GM19043 (cell line): ENCODE results near the gene PTPRE.

Experiments used
- ATAC-seq: cut with Tn5 transposase; IDR thresholded peaks from one replicate; pipeline ENCODE4 v1.9.1; 2021; ENCODE audit warnings: low read depth; ENCODE audit not compliant: unreplicated experiment

PTPRE gene

DNA sequence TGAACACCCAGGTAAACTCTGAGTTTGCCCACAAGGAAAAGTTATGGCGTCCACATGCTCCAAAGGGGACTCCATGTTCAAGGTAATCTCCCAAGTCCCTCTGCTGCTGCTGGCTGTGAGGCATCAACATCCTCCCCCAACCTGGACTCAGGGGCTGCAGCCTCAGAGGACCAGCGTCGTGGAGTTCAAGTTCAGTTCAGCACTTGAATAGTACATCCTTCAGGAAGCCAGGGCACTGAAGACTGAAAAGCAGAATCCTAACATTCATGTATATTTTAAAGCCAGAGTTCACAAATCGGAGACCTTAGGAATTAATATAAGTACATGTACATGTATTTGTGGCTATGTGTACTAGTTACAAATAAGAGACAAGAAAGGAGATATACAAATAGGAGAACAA is 90.4 kb downstream of the PTPRE start:
- no peak for ATAC-seq

DNA sequence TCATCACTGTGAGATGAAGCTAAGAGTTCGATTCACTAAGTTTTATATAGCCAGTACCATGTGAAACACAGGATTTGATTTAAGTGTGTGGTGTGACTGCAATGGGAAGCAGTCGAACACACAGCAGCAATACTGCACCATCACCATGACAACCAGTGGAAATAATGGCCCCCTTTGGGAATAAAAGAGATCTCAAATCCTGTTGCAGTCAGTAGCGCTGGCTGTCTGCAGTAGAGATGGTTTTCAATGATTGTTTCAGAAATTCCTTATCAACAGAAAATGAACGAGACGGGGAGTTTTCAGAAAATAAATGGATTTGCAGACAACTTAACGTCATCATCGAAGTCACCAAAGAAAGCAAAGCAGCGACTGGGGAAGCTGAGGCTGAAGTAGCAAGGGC is 91.0 kb downstream of the PTPRE start:
- no peak for ATAC-seq

DNA sequence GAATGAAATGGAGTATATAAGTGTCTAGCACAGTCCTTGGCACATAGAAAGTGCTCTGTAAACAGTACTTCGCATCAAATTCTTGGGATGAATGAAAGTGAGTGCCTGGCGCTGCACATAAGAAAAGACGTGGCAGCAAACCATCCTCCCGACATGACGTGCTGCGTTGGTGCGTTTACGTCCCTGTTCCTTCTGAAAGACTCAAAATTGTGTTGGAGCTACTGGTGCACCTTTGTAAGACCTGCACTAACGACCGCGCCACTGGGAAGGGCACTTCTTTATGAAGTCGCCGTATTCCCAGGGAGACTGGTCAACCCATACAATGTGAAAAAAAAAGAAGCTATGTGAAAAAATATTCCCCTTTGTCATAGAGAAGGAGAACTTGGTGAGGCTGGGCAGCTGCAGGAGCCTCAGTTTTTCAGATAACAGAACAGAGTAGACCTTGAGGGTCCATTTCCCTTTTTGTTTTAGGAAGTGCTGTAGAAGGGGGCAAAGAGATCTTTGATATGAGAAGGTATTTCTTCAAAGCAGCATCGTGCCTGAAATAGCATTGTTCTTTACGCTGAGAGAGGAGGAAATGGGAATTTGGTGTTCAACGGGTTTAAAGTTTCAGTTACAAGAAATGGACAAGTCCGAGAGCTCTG is 91.7 kb downstream of the PTPRE start:
- ATAC-seq: no peak

- no peak for ATAC-seq
These were observed 92.6 kb downstream of the PTPRE start for GRCh38 chr10:127999297-128000129.

GRCh38 chr10:128000471-128001362 is 93.8 kb downstream of the PTPRE start:
- no peak for ATAC-seq

DNA sequence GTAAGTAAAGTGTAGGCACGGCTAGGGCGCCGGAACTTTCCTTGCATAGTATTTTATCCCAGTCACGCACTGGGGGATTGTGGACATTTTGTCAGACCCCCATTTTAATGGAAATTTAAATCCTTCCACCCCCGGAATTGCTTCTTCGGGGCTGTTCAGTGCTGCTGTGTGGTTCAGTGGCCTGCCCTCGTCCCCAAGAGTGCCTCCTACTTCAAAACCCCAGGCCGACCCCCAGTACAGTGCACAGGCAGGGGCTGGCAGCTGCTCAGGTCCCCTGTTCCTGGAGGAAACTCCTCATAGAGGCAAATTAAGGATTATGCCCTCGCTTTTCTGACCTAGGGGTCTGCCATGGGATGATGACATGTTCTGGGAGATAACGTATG is 94.5 kb downstream of the PTPRE start:
- ATAC-seq: no peak

- ATAC-seq: no peak
These were observed 94.9 kb downstream of the PTPRE start for GRCh38 chr10:128001849-128002248.

DNA sequence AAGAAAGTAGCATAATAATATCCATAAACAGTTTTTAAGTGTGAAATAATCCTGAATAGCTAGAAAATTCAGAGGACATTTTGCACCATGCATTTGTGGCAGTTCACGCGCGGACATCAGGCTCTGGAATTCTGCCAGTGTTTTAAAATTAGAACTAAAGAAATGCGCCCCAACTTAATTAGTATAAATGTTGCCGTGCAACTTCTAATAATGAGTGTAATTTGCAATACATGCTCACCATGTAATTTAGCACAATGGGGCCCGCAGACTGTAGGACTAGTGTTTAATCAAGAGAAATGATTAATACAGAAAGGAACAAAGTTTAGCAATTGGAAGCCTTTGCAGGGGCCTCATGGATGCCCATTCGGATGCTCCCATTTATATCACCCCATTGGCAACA is 96.6 kb downstream of the PTPRE start:
- no peak for ATAC-seq

DNA sequence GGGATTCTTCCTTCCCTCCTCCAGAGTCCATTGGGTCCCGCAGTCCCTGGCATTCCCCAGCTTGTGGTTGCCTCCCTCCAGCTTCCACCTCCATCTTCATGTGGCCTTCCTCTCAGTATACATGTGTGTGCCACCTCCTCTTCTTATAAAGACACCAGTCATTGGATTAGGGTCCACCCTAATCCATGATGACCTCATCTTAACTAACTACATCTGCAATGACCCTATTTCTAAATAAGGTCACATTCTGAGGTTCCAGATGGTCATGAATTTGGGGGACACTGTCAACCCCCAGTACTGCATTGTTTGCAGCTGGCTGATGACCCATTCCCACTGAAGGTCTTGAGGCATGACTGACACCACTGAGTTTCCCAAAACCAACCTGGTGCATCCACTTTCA is 99.0 kb downstream of the PTPRE start:
- ATAC-seq: no peak

DNA sequence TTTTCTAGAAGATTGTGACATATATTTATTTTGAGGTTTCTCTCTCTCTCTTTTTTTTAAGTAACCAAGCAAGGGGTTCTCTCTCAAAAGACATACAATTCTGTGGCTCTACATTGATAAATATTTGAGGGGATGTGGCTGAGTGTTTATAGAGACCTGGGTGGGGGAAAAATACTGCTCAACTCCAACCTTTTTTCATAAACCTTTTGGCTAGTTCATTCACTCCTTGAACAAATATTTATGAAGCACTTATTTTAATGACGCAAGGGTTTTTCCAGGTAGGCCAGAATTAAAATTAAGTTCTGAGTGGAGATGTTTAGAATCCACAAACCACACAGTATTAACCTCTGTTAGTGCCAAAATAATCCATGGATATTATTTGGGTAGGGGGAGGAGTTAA is 100.2 kb downstream of the PTPRE start:
- no peak for ATAC-seq

GRCh38 chr10:128007971-128008370 is 101.1 kb downstream of the PTPRE start:
- ATAC-seq: no peak

DNA sequence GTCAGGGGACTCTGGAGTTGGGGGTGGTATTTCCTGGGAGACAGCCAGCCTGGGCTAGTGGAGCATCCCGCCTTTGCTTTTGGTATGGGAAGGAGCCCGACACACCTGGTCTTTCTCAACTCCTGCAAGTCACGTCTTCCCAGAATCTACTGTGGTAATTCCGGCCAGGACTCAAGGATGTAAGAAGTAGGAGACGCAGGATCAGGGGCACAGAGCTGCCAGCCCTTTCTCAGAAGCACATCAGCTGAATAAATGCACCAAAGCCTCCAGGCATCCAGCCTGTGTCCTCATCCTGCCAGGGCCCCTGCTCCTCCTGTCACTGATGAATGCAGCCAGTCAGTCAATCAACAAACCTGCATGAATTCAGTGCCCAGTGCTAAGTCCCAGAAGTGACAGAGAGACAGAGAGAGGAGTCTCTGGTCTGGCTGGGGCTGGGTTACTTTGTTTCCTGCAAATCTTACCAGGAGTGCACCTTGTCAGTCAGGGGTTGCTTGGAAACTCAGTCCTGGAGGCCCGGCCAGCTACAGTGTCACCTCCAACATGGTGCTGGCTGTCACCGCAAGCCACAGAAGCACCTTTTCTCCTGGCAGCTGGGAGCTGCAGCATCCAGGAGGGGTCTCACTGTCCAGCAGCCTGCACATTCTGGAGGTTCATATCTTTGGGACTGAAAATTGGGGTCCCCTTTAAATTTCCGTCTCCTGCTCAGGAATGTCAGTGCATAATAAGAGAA is 101.8 kb downstream of the PTPRE start:
- ATAC-seq: no peak

DNA sequence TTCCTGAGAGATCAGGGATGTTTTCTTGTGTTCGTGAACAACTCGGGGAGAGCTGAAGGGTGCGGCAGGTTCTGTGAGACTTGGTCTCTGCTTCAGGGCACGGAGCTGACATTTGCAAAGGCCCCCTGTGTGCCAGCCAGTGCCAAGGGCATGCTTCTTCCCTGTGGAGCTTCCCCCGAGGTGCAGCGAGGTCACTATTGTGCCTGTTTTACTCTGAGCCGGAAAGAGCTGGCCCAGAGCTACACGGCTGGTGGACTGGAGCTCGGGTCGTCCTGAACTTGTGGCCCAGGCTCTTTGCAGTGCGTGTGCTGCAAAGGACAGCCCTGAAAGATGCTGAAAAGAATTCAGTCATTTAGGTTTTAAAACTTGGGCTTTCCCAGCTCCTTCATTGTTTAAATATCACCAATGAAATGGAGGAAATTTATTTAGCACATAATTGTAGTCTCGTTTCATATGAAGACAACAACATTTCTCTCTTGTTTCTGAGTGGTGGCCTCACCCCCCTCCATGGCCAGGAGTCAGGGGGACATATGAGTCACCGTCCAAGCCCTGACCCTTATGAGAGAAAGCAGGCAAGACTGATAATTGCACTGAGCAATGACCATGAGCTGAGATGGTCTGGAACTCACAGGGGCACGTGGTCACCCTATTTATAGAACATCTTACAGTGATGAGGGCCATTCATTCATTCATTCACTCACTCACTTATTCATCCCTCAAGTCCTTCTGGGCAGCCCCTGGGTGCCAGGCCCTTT is 102.6 kb downstream of the PTPRE start:
- ATAC-seq: no peak

- ATAC-seq: peak; percentile 91
These were observed 104.4 kb downstream of the PTPRE start for GRCh38 chr10:128011059-128011979.

DNA sequence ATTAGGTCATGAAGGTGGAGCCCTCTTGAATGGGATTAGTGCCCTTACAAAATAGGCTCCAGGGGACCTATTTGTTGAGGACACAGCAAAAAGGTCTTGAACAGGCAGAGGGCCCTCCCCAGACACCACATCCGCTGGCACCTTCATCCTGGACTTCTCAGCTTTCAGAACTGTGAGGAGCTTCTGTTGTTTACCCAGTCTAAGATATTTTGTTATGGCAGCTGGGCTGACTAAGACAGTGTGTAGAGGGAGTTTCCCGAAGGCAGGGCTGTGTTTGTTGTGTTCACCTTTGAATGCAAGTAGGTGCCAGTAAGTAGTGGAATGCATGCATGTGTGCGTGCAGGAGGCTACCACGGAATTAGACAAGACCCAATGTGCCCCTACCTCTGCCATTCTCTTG is 106.7 kb downstream of the PTPRE start:
- no peak for ATAC-seq

- no peak for ATAC-seq
These were observed 107.3 kb downstream of the PTPRE start for GRCh38 chr10:128014236-128014635.

- ATAC-seq: no peak
These were observed 109.6 kb downstream of the PTPRE start for GRCh38 chr10:128016423-128017060.

GRCh38 chr10:128017822-128018221 is 110.9 kb downstream of the PTPRE start:
- ATAC-seq: no peak
